ENCODE measurements around the gene KRT17.

GRCh38 chr17:41638194-41638593 lies 13.8 kb upstream of the KRT17 start:
- TF ChIP-seq CTCF (conservative IDR thresholded peaks at IDR 0.05 in 1 of 2, IDR thresholded peaks at IDR 0.05 in 1 of 2; ENCODE audit: low read depth in 1 of 2, low read length in 2 of 2): no peak
- no peak for TF ChIP-seq EZH2 (IDR thresholded peaks at IDR 0.05; ENCODE audit: low read length, missing control alignments)
